ENCODE measurements around the gene TYW3. TPM values are rescaled to one million over a fixed set of nuclear protein-coding genes. Genes with fewer than 3 reads are reported as not detected.

The TYW3 gene
- total and polyA plus RNA-seq, 2 of the 4 experiments (the other 2 are of a cell fraction) = 9.3 to 16.5 TPM

GRCh38 chr1:74717626-74718025, 15.3 kb upstream of the TYW3 start:
- H3K9me3 ChIP-seq (ENCODE audit: control insufficient read depth, insufficient read depth, low read length) = no peaks in the 10 kb centered on the region
- H4K5ac ChIP-seq (ENCODE audit: low read depth, low read length) = no peak overlapping the region
- BruUV-seq (replicated peaks) = no TSS peak
- H2AK5ac ChIP-seq (ENCODE audit: low read depth, low read length) = no peak overlapping the region
- no peaks in the 10 kb centered on the region for H3K27me3 ChIP-seq (ENCODE audit: control insufficient read depth, insufficient read depth, low read length)
- TF ChIP-seq FOS (IDR thresholded peaks at IDR 0.05; ENCODE audit: low read depth, low read length) = no peak
- no peak for TF ChIP-seq CEBPB (IDR thresholded peaks at IDR 0.05; ENCODE audit: low read depth, low read length)
- no peak for TF ChIP-seq ELK1 (IDR thresholded peaks at IDR 0.05; ENCODE audit: borderline replicate concordance, low read depth, low read length)
- no peak for TF ChIP-seq RFX5 (IDR thresholded peaks at IDR 0.05; ENCODE audit: low read depth, low read length)
- TF ChIP-seq POLR2A (IDR thresholded peaks at IDR 0.05; ENCODE audit: low read depth, low read length) = no peak
- no peak for TF ChIP-seq NFE2L2 (IDR thresholded peaks at IDR 0.05; ENCODE audit: low read depth, low read length)
- no peak for TF ChIP-seq BHLHE40 (IDR thresholded peaks at IDR 0.05; ENCODE audit: low read depth, low read length)
- no peak for TF ChIP-seq RAD21 (IDR thresholded peaks at IDR 0.05; ENCODE audit: low read length)
- TF ChIP-seq SMC3 (IDR thresholded peaks at IDR 0.05; ENCODE audit: low read depth, low read length) = no peak
- no peak for TF ChIP-seq RCOR1 (IDR thresholded peaks at IDR 0.05; ENCODE audit: insufficient replicate concordance, low read length)
- H3K18ac ChIP-seq (ENCODE audit: low read depth, low read length) = no peak overlapping the region
- peaks cover 10% of the 10 kb centered on the region for H3K36me3 ChIP-seq (ENCODE audit: control insufficient read depth, insufficient read depth, low read length)
- H4K91ac ChIP-seq (ENCODE audit: insufficient read depth, low read depth, low read length) = no peak overlapping the region
- CTCF ChIA-PET = no interaction called here
- H3K4me3 ChIP-seq (ENCODE audit: insufficient read depth, low read depth, low read length) = no peak overlapping the region
- no peak overlapping the region for H2AFZ ChIP-seq (replicated peaks; ENCODE audit: low read length, poor library complexity)
- intact Hi-C loops (cut with micrococcal nuclease) = no loop called here
- no peak overlapping the region for H2BK20ac ChIP-seq (ENCODE audit: low read depth, low read length)
- H3K23ac ChIP-seq (ENCODE audit: low read depth, low read length) = no peak overlapping the region
- no peak for DNase-seq
- H4K8ac ChIP-seq (ENCODE audit: low read depth in 2 of 2, low read length in 2 of 2) = no peak overlapping the region
- no peak overlapping the region for H3K56ac ChIP-seq (ENCODE audit: extremely low read depth, insufficient read depth, low read length)
- no peak overlapping the region for H2BK15ac ChIP-seq (ENCODE audit: low read depth, low read length)
- dilution Hi-C loops (cut with HindIII; ENCODE audit: low sequenced_read_pairs, unreplicated experiment) = no loop called here
- H4K20me1 ChIP-seq (ENCODE audit: insufficient read depth, low read length) = no peaks in the 10 kb centered on the region
- H3K4me2 ChIP-seq (ENCODE audit: low read depth, low read length) = no peak overlapping the region
- POLR2A ChIA-PET (ENCODE audit: unreplicated experiment) = no interaction called here
- H2BK5ac ChIP-seq (ENCODE audit: low read depth, low read length, poor library complexity, severe bottlenecking) = no peak overlapping the region
- H3K27ac ChIP-seq (ENCODE audit: insufficient read depth, low read length) = no peak overlapping the region
- in situ Hi-C loops (cut with MboI; ENCODE audit: low sequenced_read_pairs) = no loop called here
- peaks cover 8% of the 10 kb centered on the region for H3K4me1 ChIP-seq (ENCODE audit: control insufficient read depth, insufficient read depth, low read length)
- no peak overlapping the region for H2BK120ac ChIP-seq (ENCODE audit: low read depth, low read length)
- H3K4ac ChIP-seq (ENCODE audit: low read depth, low read length) = no peak overlapping the region
- no peak overlapping the region for H3K14ac ChIP-seq (replicated peaks; ENCODE audit: low read depth, low read length)
- WGBS, 2 experiments (ENCODE audit: extremely low coverage in 2 of 2, insufficient read length in 1 of 2) = no CpG with 5 or more reads among the region's 2 CpGs
- H2AK9ac ChIP-seq (replicated peaks; ENCODE audit: low read depth, low read length, poor library complexity) = no peak overlapping the region
- peaks cover 0 to 3% of the 10 kb centered on the region in 2 experiments; a peak in 3 of 4 replicates for H3K79me1 ChIP-seq (ENCODE audit: low read depth in 1 of 2, low read length in 2 of 2)
- no peak for ATAC-seq (ENCODE audit: low read depth)
- peaks cover 6% of the 10 kb centered on the region for H3K9me1 ChIP-seq (ENCODE audit: insufficient read depth, low read length)
- H3K9ac ChIP-seq (ENCODE audit: low read depth, low read length) = no peak overlapping the region

All from IMR-90 (cell line).